ENCODE measurements around the gene OTUD3.
"Not testable (repeated sequence)": the region's sequence is repeated elsewhere in the genome, so short reads cannot be mapped to it uniquely, and the experiment has no call there.

DNA sequence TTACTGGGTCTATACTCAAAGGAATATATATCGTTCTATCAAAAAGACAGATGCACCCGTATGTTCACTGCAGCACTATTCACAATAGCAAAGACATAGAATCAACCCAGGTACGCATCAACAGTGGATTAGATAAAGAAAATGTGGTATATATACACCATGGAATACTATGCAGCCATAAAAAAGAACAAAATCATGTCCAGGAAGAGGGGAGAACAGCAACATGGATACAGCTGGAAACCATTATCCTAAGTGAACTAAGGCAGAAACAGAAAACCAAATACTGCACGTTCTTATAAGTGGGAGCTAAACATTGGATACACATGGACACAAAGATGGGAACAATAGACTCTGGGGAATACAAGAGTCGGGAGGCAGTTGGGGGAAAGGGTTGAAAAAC lies 1.4 kb upstream of the OTUD3 start:
- TF ChIP-seq POLR2A (IDR thresholded peaks at IDR 0.05; ENCODE audit: low read length); GATA1 (IDR thresholded peaks at IDR 0.05; ENCODE audit: low read depth, low read length): not testable (repeated sequence)
